ENCODE results near the gene OSR1. TPM values are rescaled to one million over a fixed set of nuclear protein-coding genes. Genes with fewer than 3 reads are reported as not detected.

OSR1 gene
- total RNA-seq, 4 donors from 2014 or later, result 0.19 to 4.4 (median 1.5) TPM

- Histone ChIP-seq H3K27ac (peak overlapping the region; percentile 14 to 70 (median 50)), H3K4me3 (peak overlapping the region; percentile 37 to 67 (median 62)), H3K9me3 (no peaks in the 10 kb centered on the region), H3K36me3 (no peaks in the 10 kb centered on the region), H3K27me3 (peaks cover 0 to 56% (median 0%) of the 10 kb centered on the region in 4 donors), H3K4me1 (peaks cover 3 to 41% (median 4%) of the 10 kb centered on the region in 3 donors)
- 1% methylated on average over 31 to 33 of the region's 33 CpGs for WGBS, 2 donors
- TF ChIP-seq POLR2A (IDR thresholded peaks at IDR 0.05), result no peak
- TF ChIP-seq CTCF (IDR thresholded peaks at IDR 0.05), result peak; percentile 62 to 84 (median 78)
- no peak for DNase-seq
- intact Hi-C loops (cut with DNase I), result loop anchor here (10.0 kb wide), 1 partner anchor 502 kb away; no protein-coding TSS in a partner anchor
These were observed 4.5 kb upstream of the OSR1 start for GRCh38 chr2:19362755-19363473.

GRCh38 chr2:19362094-19362754 lies 3.8 kb upstream of the OSR1 start:
- TF ChIP-seq POLR2A (IDR thresholded peaks at IDR 0.05) (no peak), CTCF (IDR thresholded peaks at IDR 0.05) (no peak)
- WGBS, 2 donors, result 1 to 2% methylated on average over 16 of the region's 16 CpGs
- peaks cover 8 to 48% (median 10%) of the 10 kb centered on the region in 3 donors for H3K4me1 ChIP-seq
- intact Hi-C loops (cut with DNase I), result loop anchor here (10.0 kb wide), 1 partner anchor 503 kb away; no protein-coding TSS in a partner anchor
- H3K4me3 ChIP-seq, result peak overlapping the region; percentile 37 to 67 (median 62)
- H3K36me3 ChIP-seq, result no peaks in the 10 kb centered on the region
- H3K9me3 ChIP-seq, result no peaks in the 10 kb centered on the region
- H3K27me3 ChIP-seq, result peaks cover 0 to 62% (median 2%) of the 10 kb centered on the region in 4 donors
- no peak for DNase-seq
- H3K27ac ChIP-seq, result peak overlapping the region; percentile 14 to 70 (median 50)

- H3K4me3 ChIP-seq, result peak overlapping the region; percentile 37 to 67 (median 62)
- no peak for TF ChIP-seq CTCF (IDR thresholded peaks at IDR 0.05)
- TF ChIP-seq POLR2A (IDR thresholded peaks at IDR 0.05), result no peak
- peaks cover 0 to 70% (median 6%) of the 10 kb centered on the region in 4 donors for H3K27me3 ChIP-seq
- H3K27ac ChIP-seq, result peak overlapping the region in 3 of 4 donors; percentile 1 to 58 (median 24)
- 54 to 57% methylated on average over 8 to 19 of the region's 51 CpGs for WGBS, 2 donors
- no peak for DNase-seq
- H3K4me1 ChIP-seq, result peaks cover 8 to 56% (median 12%) of the 10 kb centered on the region in 3 donors
- H3K36me3 ChIP-seq, result no peaks in the 10 kb centered on the region
- H3K9me3 ChIP-seq, result no peaks in the 10 kb centered on the region
- intact Hi-C loops (cut with DNase I), result loop anchor here (10.0 kb wide), 1 partner anchor 503 kb away; no protein-coding TSS in a partner anchor
These were observed 3.0 kb upstream of the OSR1 start for GRCh38 chr2:19361325-19361990.

GRCh38 chr2:19360966-19361321 lies 2.5 kb upstream of the OSR1 start:
- no peaks in the 10 kb centered on the region for H3K36me3 ChIP-seq
- H3K4me1 ChIP-seq, result peaks cover 8 to 58% (median 12%) of the 10 kb centered on the region in 3 donors
- no peak for DNase-seq
- peak overlapping the region in 3 of 4 donors; percentile 57 to 67 (median 67) for H3K4me3 ChIP-seq
- H3K9me3 ChIP-seq, result no peaks in the 10 kb centered on the region
- intact Hi-C loops (cut with DNase I), result loop anchor here (10.0 kb wide), 1 partner anchor 504 kb away; no protein-coding TSS in a partner anchor
- peak overlapping the region in 1 of 4 donors; percentile 24 for H3K27ac ChIP-seq
- 47 to 96% methylated on average over 4 to 7 of the region's 17 CpGs for WGBS, 2 donors
- H3K27me3 ChIP-seq, result peaks cover 0 to 75% (median 6%) of the 10 kb centered on the region in 4 donors
- no peak for TF ChIP-seq CTCF (IDR thresholded peaks at IDR 0.05)
- no peak for TF ChIP-seq POLR2A (IDR thresholded peaks at IDR 0.05)

Measured in esophagus squamous epithelium (tissue), 5 donors.